Panc1 (cell line): Measurements from ENCODE around the gene RAMP1. TPM values are rescaled to one million over a fixed set of nuclear protein-coding genes. Genes with fewer than 3 reads are reported as not detected.

ENCODE experiments used
- ATAC-seq: fragments of 200-7000 bp; cut with Tn5 transposase; 2 replicates; pipeline ENCODE4 v1.9.1; 2020; ENCODE audit warnings: mild to moderate bottlenecking, moderate library complexity
- BruUV-seq: library from RNA; stranded (reverse); fragments of 400-500 nt; replicated peaks from 2 replicates; lab custom pipeline; 2021; lab: Mats Ljungman, UMichigan
- CTCF ChIA-PET: fragments of 300-600 bp; sonication (Branson Sonifier 250); formaldehyde crosslinking; loops from one replicate; lab custom pipeline; 2022; ENCODE audit warnings: antibody characterized with exemption; lab: Charles Lee
- POLR2A ChIA-PET: fragments of 300-600 bp; sonication (Branson Sonifier 250); formaldehyde crosslinking; loops from one replicate; lab custom pipeline; 2022; ENCODE audit warnings: antibody characterized with exemption; lab: Charles Lee
- DNase-seq: peaks from one replicate; pipeline ENCODE4 v3.0.0-alpha.2; 2010; ENCODE audit warnings: low read depth, low spot score
- H3K27ac ChIP-seq: 2 replicates; pipeline ENCODE4 v1.5.1; 2011; ENCODE audit warnings: mild to moderate bottlenecking, low read length, inconsistent platforms
- H3K27me3 ChIP-seq: fragments of 200-500 bp; sonication (Bioruptor generic); 2 replicates; pipeline ENCODE4 v1.6.0; 2014; ENCODE audit warnings: low read length, inconsistent platforms; ENCODE audit not compliant: control insufficient read depth, insufficient read depth
- H3K36me3 ChIP-seq: fragments of 200-500 bp; sonication (Bioruptor generic); 2 replicates; pipeline ENCODE4 v1.5.1; 2014; ENCODE audit warnings: inconsistent platforms, mild to moderate bottlenecking, low read length, moderate library complexity; ENCODE audit not compliant: control insufficient read depth, insufficient read depth
- H3K4me1 ChIP-seq: 2 replicates; pipeline ENCODE4 v1.5.1; 2011; ENCODE audit warnings: inconsistent platforms, mild to moderate bottlenecking, low read length, moderate library complexity; ENCODE audit not compliant: control insufficient read depth, insufficient read depth
- H3K4me3 ChIP-seq, 2 experiments: 2 replicates each; pipeline ENCODE4 v1.5.1; 2011 to 2012; ENCODE audit warnings: low read depth in 2 of 2, low read length in 2 of 2, mild to moderate bottlenecking in 2 of 2, inconsistent platforms in 1 of 2, moderate library complexity in 1 of 2
- H3K9me3 ChIP-seq: fragments of 200-500 bp; sonication (Bioruptor generic); 2 replicates; pipeline ENCODE4 v1.5.1; 2014; ENCODE audit warnings: low read depth, mild to moderate bottlenecking, inconsistent platforms, low read length, moderate library complexity; ENCODE audit not compliant: control insufficient read depth, insufficient read depth
- POLR2AphosphoS5 ChIP-seq: IDR thresholded peaks from 2 replicates; pipeline ENCODE4 v1.6.1; 2012; ENCODE audit warnings: mild to moderate bottlenecking, low read depth, low read length, moderate library complexity
- REST ChIP-seq, 2 experiments: IDR thresholded peaks; 2 replicates each; pipeline ENCODE4 v1.6.1; 2011 to 2012; ENCODE audit warnings: low read depth in 2 of 2, control low read depth in 1 of 2, low read length in 1 of 2, mild to moderate bottlenecking in 1 of 2, moderate library complexity in 1 of 2; ENCODE audit not compliant: insufficient read depth in 1 of 2
- SIN3A ChIP-seq: IDR thresholded peaks from 2 replicates; pipeline ENCODE4 v1.6.1; 2012; ENCODE audit warnings: low read depth, mild to moderate bottlenecking, low read length, moderate library complexity, borderline replicate concordance; ENCODE audit not compliant: insufficient read depth
- TCF7L2 ChIP-seq: IDR thresholded peaks from 2 replicates; pipeline ENCODE4 v1.6.1; 2011; ENCODE audit warnings: mild to moderate bottlenecking, low read depth, low read length, inconsistent platforms
- in situ Hi-C: cut with HindIII; loops from 2 replicates; pipeline ENCODE4 v1.10.0; 2016; ENCODE audit warnings: low sequenced_read_pairs, low pct_unique_long_range_greater_than_20kb
- intact Hi-C: fragments of 100-400 bp; cut with micrococcal nuclease; formaldehyde crosslinking; loops from one replicate; pipeline ENCODE4 v1.10.0; 2022; ENCODE audit not compliant: unreplicated experiment
- total RNA-seq: library from RNA; stranded (reverse); gene quantifications from one replicate; pipeline ENCODE4 v1.2.1, GENCODE V29; 2021; ENCODE audit not compliant: unreplicated experiment
- TF ChIP-seq, protein P1 (sequence below): fragments of 450-650 bp; IDR thresholded peaks from 2 replicates; pipeline ENCODE4 v1.5.1; 2017; ENCODE audit warnings: mild to moderate bottlenecking

Gene RAMP1
- total RNA-seq, 1 experiment from 2014 or later, result 17.6 TPM

GRCh38 chr2:237889811-237890210 lies 30.4 kb downstream of the RAMP1 start:
- ChIA-PET CTCF (interaction anchor here (0.5 kb wide), 1 partner anchor 34 kb away, joined by 6 read pairs; no protein-coding TSS in a partner anchor), POLR2A (no interaction called here)
- no peak overlapping the region for H3K27ac ChIP-seq
- H3K4me3 ChIP-seq, result no peak overlapping the region
- DNase-seq, result no peak
- no peaks in the 10 kb centered on the region for H3K9me3 ChIP-seq
- in situ Hi-C loops (no loop called here), intact Hi-C loops (no loop called here)
- no TSS peak for BruUV-seq
- H3K36me3 ChIP-seq, result no peaks in the 10 kb centered on the region
- no peak for ATAC-seq
- H3K27me3 ChIP-seq, result no peaks in the 10 kb centered on the region
- TF ChIP-seq REST (IDR thresholded peaks at IDR 0.05; ENCODE audit: insufficient read depth in 1 of 2, low read depth in 2 of 2, low read length in 1 of 2) (no peak), POLR2AphosphoS5 (no peak), TCF7L2 (no peak)
- peaks cover 7% of the 10 kb centered on the region; the same call in 1 of the 2 replicates for H3K4me1 ChIP-seq

GRCh38 chr2:237892478-237892877 lies 33.1 kb downstream of the RAMP1 start:
- no peak overlapping the region for H3K4me3 ChIP-seq
- ChIA-PET POLR2A (no interaction called here), CTCF (no interaction called here)
- H3K27ac ChIP-seq, result no peak overlapping the region
- no TSS peak for BruUV-seq
- ATAC-seq (no peak), DNase-seq (no peak)
- no peaks in the 10 kb centered on the region for H3K27me3 ChIP-seq
- intact Hi-C loops (no loop called here), in situ Hi-C loops (no loop called here)
- TF ChIP-seq, protein P1, sequence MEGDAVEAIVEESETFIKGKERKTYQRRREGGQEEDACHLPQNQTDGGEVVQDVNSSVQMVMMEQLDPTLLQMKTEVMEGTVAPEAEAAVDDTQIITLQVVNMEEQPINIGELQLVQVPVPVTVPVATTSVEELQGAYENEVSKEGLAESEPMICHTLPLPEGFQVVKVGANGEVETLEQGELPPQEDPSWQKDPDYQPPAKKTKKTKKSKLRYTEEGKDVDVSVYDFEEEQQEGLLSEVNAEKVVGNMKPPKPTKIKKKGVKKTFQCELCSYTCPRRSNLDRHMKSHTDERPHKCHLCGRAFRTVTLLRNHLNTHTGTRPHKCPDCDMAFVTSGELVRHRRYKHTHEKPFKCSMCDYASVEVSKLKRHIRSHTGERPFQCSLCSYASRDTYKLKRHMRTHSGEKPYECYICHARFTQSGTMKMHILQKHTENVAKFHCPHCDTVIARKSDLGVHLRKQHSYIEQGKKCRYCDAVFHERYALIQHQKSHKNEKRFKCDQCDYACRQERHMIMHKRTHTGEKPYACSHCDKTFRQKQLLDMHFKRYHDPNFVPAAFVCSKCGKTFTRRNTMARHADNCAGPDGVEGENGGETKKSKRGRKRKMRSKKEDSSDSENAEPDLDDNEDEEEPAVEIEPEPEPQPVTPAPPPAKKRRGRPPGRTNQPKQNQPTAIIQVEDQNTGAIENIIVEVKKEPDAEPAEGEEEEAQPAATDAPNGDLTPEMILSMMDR, result no peak
- TF ChIP-seq REST (IDR thresholded peaks at IDR 0.05; ENCODE audit: insufficient read depth in 1 of 2, low read depth in 2 of 2, low read length in 1 of 2), result no peak
- no peak for TF ChIP-seq TCF7L2
- TF ChIP-seq POLR2AphosphoS5, result no peak
- TF ChIP-seq SIN3A, result no peak
- no peaks in the 10 kb centered on the region for H3K9me3 ChIP-seq
- H3K4me1 ChIP-seq, result peaks cover 28% of the 10 kb centered on the region
- H3K36me3 ChIP-seq, result no peaks in the 10 kb centered on the region
